Ovary (tissue), 3 donors: ENCODE measurements around the gene KCNH8.

ENCODE experiments used
- CTCF ChIP-seq, 3 donors: fragments of 450-650 bp in 2 of 3; fragments of 200-600 bp in 1 of 3; IDR thresholded peaks; one replicate each; pipeline versions ENCODE4 v1.5.1 to v1.8.0; 2016 to 2022; ENCODE audit warnings: antibody characterized with exemption in 3 of 3, mild to moderate bottlenecking in 1 of 3
- POLR2A ChIP-seq: fragments of 450-650 bp; IDR thresholded peaks from one replicate; pipeline ENCODE4 v1.6.1; 2017; ENCODE audit warnings: antibody characterized with exemption, mild to moderate bottlenecking, moderate library complexity
- donor health status: DM: no; HTN: no; CAD: no.

- TF ChIP-seq CTCF (IDR thresholded peaks at IDR 0.05) (no peak), POLR2A (no peak)
These were observed 248.4 kb downstream of the KCNH8 start for GRCh38 chr3:19396726-19397125.
